Adrenal gland (tissue), 12 donors: ENCODE data around the gene MARK1. TPM values are rescaled to one million over a fixed set of nuclear protein-coding genes. Genes with fewer than 3 reads are reported as not detected.

Experiments used
- DNase-seq, 7 donors: peaks; one replicate each; pipeline ENCODE4 v3.0.0-alpha.2; 2019 to 2020
- H3K27ac ChIP-seq, 5 donors: fragments of 200-600 bp; sonication (generic) in 4 of 5; 1 replicate in 3 of 5; 2 replicates in 2 of 5; pipeline versions ENCODE4 v1.5.1 to v1.8.0; 2016 to 2020; ENCODE audit warnings: mild to moderate bottlenecking in 1 of 5
- H3K27me3 ChIP-seq: fragments of 200-600 bp; 2 replicates; pipeline ENCODE4 v1.8.0; 2021
- H3K36me3 ChIP-seq, 2 donors: fragments of 200-600 bp; replicated peaks in 1 of 2; 1 replicate in 1 of 2; 2 replicates in 1 of 2; pipeline versions ENCODE4 v1.5.1 to v1.8.0; 2018 to 2022
- H3K4me1 ChIP-seq, 2 donors: fragments of 200-600 bp; replicated peaks in 1 of 2; 1 replicate in 1 of 2; 2 replicates in 1 of 2; pipeline versions ENCODE4 v1.5.1 to v1.8.0; 2018 to 2021
- H3K4me3 ChIP-seq, 4 donors: fragments of 200-600 bp; sonication (generic) in 3 of 4; one replicate each; pipeline ENCODE4 v1.5.1; 2016 to 2018
- H3K9me3 ChIP-seq, 3 donors: fragments of 200-600 bp; sonication (generic) in 1 of 3; replicated peaks in 1 of 3; 1 replicate in 2 of 3; 2 replicates in 1 of 3; pipeline versions ENCODE4 v1.5.1 to v1.8.0; 2016 to 2021
- CTCF ChIP-seq, 6 experiments: fragments of 450-650 bp in 4 of 6; fragments of 200-600 bp in 2 of 6; sonication (generic) in 1 of 6; IDR thresholded peaks; 1 replicate in 5 of 6; 2 replicates in 1 of 6; pipeline versions ENCODE4 v1.5.1 to v1.8.0; 2016 to 2021; ENCODE audit warnings: antibody characterized with exemption in 6 of 6, mild to moderate bottlenecking in 2 of 6, moderate library complexity in 1 of 6
- POLR2A ChIP-seq, 2 donors: fragments of 450-650 bp; IDR thresholded peaks; one replicate each; pipeline ENCODE4 v1.6.1; 2017; ENCODE audit warnings: antibody characterized with exemption in 2 of 2, mild to moderate bottlenecking in 2 of 2, moderate library complexity in 1 of 2
- WGBS, 4 donors: extraction: QIAGEN DNeasy Blood & Tissue Kit in 2 of 4; methylation state at CpG; one replicate each; pipeline versions ENCODE4 v1.1.5 to v1.1.7; 2013 to 2017; 5-methylcytosine and 5-hydroxymethylcytosine counted together
- intact Hi-C, 2 donors: fragments of 100-400 bp; cut with DNase I; formaldehyde crosslinking; loops; one replicate each; pipeline versions ENCODE4 v1.14.1 to v1.15.0; 2022 to 2023
- polyA plus RNA-seq, 3 donors: library from polyadenylated mRNA; stranded (reverse); fragments of 200-250 nt in 2 of 3; fragments of 350-450 nt in 1 of 3; fragmentation: Illumina TruSeq in 1 of 3; extraction: RNeasy Lipid Tissue Mini Kit (QIAGEN cat#74804) in 1 of 3; gene quantifications; one replicate each; pipeline ENCODE4 v1.2.3, GENCODE V29; 2013 to 2014
- total RNA-seq, 9 donors: library from RNA; depleted of rRNA in 4 of 9; stranded (reverse); fragments of >200 nt in 4 of 9; fragments of 120-200 nt in 1 of 9; fragmentation: NEBNext Ultra II Directional in 1 of 9; extraction: Animal tissue kit (Norgen Biotek cat#: 25700) in 1 of 9; gene quantifications; one replicate each; pipeline versions ENCODE4 v1.1.0 to v1.2.4, GENCODE V29; 2013 to 2023
- donor health status: healthy with polysubstance abuse.
- donor health status: Bipolar disorder and iron deficiency.
- donor health status: DM: yes; HTN: yes; CAD: no.
- donor health status: DM: no; HTN: no; CAD: no.
- donor health status: DM: no; HTN: no; CAD: no.
- donor health status: DM: yes; HTN: yes; CAD: no.

The MARK1 gene
- total and polyA plus RNA-seq, 12 donors, result 1.7 to 9.1 (median 3.9) TPM

- H3K4me3 ChIP-seq, result no peak overlapping the region
- WGBS, 4 donors, result 83 to 88% (median 86%) methylated on average over 4 of the region's 4 CpGs
- intact Hi-C loops, result no loop called here
- H3K36me3 ChIP-seq, result no peaks in the 10 kb centered on the region
- TF ChIP-seq POLR2A (IDR thresholded peaks at IDR 0.05) (no peak), CTCF (IDR thresholded peaks at IDR 0.05) (no peak)
- H3K27ac ChIP-seq, result no peak overlapping the region
- no peaks in the 10 kb centered on the region for H3K27me3 ChIP-seq
- DNase-seq, result no peak
- H3K4me1 ChIP-seq, result no peaks in the 10 kb centered on the region
- no peaks in the 10 kb centered on the region for H3K9me3 ChIP-seq
These were observed 103.4 kb downstream of the MARK1 start for GRCh38 chr1:220631238-220631815.

- no peaks in the 10 kb centered on the region for H3K27me3 ChIP-seq
- H3K4me3 ChIP-seq, result no peak overlapping the region
- DNase-seq, result no peak
- no peaks in the 10 kb centered on the region for H3K4me1 ChIP-seq
- TF ChIP-seq POLR2A (IDR thresholded peaks at IDR 0.05) (no peak), CTCF (IDR thresholded peaks at IDR 0.05) (no peak)
- intact Hi-C loops, result no loop called here
- H3K9me3 ChIP-seq, result no peaks in the 10 kb centered on the region
- no peaks in the 10 kb centered on the region for H3K36me3 ChIP-seq
- 93 to 100% (median 98%) methylated on average over 1 of the region's 1 CpG for WGBS, 4 donors
- no peak overlapping the region for H3K27ac ChIP-seq
These were observed 109.8 kb downstream of the MARK1 start for GRCh38 chr1:220637759-220638158.

- no peak for TF ChIP-seq POLR2A (IDR thresholded peaks at IDR 0.05)
- TF ChIP-seq CTCF (IDR thresholded peaks at IDR 0.05), result no peak
- intact Hi-C loops, result no loop called here
- Histone ChIP-seq H3K27ac (no peak overlapping the region), H3K4me1 (no peaks in the 10 kb centered on the region), H3K9me3 (no peaks in the 10 kb centered on the region), H3K36me3 (no peaks in the 10 kb centered on the region), H3K27me3 (no peaks in the 10 kb centered on the region), H3K4me3 (no peak overlapping the region)
- 87 to 100% (median 91%) methylated on average over 3 to 4 of the region's 4 CpGs for whole genome bisulfite sequencing, 4 donors
- DNase-seq, result no peak
These were observed 114.3 kb downstream of the MARK1 start for GRCh38 chr1:220642285-220642684.

DNA sequence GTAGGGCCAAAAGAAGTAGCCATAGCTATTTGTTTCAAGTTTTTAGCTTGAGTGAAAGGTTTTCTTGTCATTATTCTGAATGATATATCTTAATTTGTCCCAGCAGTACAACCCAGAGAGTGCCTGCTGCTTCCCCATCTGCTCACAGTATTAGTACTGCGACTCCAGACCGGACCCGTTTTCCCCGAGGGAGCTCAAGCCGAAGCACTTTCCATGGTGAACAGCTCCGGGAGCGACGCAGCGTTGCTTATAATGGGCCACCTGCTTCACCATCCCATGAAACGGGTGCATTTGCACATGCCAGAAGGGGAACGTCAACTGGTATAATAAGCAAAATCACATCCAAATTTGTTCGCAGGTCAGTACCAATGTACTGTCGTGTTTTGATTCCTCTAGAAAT lies 125.1 kb downstream of the MARK1 start:
- Histone ChIP-seq H3K9me3 (no peaks in the 10 kb centered on the region), H3K4me3 (no peak overlapping the region), H3K36me3 (no peaks in the 10 kb centered on the region), H3K27me3 (no peaks in the 10 kb centered on the region), H3K27ac (no peak overlapping the region), H3K4me1 (no peaks in the 10 kb centered on the region)
- intact Hi-C loops, result no loop called here
- WGBS, 4 donors, result 92 to 96% (median 95%) methylated on average over 13 of the region's 13 CpGs
- DNase-seq, result no peak
- TF ChIP-seq POLR2A (IDR thresholded peaks at IDR 0.05) (no peak), CTCF (IDR thresholded peaks at IDR 0.05) (no peak)
